Osteocyte (in vitro differentiated cells): ENCODE measurements around the gene PMS1. TPM values are rescaled to one million over a fixed set of nuclear protein-coding genes. Genes with fewer than 3 reads are reported as not detected.

Source experiments
- DNase-seq: peaks from one replicate; pipeline ENCODE4 v3.0.0; 2021; ENCODE audit warnings: mixed read lengths; ENCODE audit not compliant: unreplicated experiment; ENCODE audit errors: extremely low spot score
- H3K27ac Mint-ChIP-seq: one replicate; pipeline ENCODE4 v1.8.0; 2021; ENCODE audit warnings: mild to moderate bottlenecking, mixed read lengths; ENCODE audit not compliant: unreplicated experiment
- H3K27me3 Mint-ChIP-seq: one replicate; pipeline ENCODE4 v1.8.0; 2021; ENCODE audit warnings: mixed read lengths; ENCODE audit not compliant: unreplicated experiment
- H3K36me3 Mint-ChIP-seq: one replicate; pipeline ENCODE4 v1.8.0; 2021; ENCODE audit warnings: mixed read lengths; ENCODE audit not compliant: unreplicated experiment
- H3K4me1 Mint-ChIP-seq: one replicate; pipeline ENCODE4 v1.8.0; 2021; ENCODE audit warnings: mixed read lengths; ENCODE audit not compliant: unreplicated experiment
- H3K4me3 Mint-ChIP-seq: one replicate; pipeline ENCODE4 v1.8.0; 2021; ENCODE audit warnings: mild to moderate bottlenecking, moderate library complexity, mixed read lengths; ENCODE audit not compliant: unreplicated experiment
- H3K9me3 Mint-ChIP-seq: one replicate; pipeline ENCODE4 v1.8.0; 2021; ENCODE audit warnings: mixed read lengths; ENCODE audit not compliant: unreplicated experiment
- total RNA-seq: library from RNA; stranded (reverse); gene quantifications from 2 replicates; pipeline ENCODE4 v1.2.1, GENCODE V29; 2021
- TF ChIP-seq, protein P1 (sequence below): fragments of 200-600 bp; sonication (generic); IDR thresholded peaks from 2 replicates; pipeline ENCODE4 v1.5.0; 2021; ENCODE audit warnings: antibody characterized with exemption, mild to moderate bottlenecking, moderate library complexity

The PMS1 gene
- total RNA-seq, 1 donor from 2014 or later: 36.8 TPM

DNA sequence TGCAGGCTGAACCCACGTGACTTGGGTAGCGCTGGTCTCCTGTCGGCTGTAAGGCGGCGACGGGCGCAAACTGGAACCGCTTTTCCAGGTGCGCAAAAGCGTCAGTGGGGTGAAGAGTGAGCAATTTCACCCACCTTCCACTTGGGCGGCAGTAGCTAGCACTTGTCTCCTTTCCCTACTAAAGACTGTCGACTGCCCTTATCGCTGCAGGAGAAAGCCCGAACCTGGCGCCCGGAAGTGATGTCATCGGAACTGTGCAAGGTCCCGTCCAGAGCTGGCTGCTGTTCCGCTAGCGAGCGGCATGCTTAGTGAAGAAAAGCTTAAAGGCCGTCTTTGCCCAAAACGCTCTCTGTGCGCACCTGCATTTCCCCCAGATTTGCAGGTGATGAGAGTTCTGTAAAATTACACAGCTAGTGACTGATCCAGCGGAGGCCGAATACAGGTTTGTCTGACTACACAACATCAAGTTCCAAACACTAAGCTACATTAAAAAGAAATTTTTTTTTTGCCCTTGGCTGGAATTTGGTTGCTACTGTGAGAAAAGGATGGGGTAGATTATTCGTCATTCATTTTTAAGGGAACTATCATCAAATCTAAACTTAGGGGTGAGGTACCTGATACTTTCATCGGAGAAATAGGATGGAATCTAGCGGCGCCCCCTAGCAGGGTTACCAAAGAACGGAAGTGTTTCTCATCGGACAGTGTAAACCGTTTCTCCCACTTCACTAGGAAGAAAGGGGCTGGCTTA is 21.5 kb upstream of the PMS1 start, which contains the start of gene OSGEPL1:
TSS of gene OSGEPL1 (minus strand) at position 242 of the 748 bp plus-strand sequence. CDS start 1,152 bp downstream, outside the sequence.
- peak; percentile 92 for DNase-seq
- Mint-ChIP-seq H3K4me1 (peaks cover 15% of the 10 kb centered on the region), H3K9me3 (no peaks in the 10 kb centered on the region), H3K27ac (peak within 1 kb of the TSS; percentile 95), H3K36me3 (peaks cover 8% of the 10 kb centered on the region), H3K27me3 (no peaks in the 10 kb centered on the region), H3K4me3 (peak within 1 kb of the TSS; percentile 94)
- TF ChIP-seq, protein P1, sequence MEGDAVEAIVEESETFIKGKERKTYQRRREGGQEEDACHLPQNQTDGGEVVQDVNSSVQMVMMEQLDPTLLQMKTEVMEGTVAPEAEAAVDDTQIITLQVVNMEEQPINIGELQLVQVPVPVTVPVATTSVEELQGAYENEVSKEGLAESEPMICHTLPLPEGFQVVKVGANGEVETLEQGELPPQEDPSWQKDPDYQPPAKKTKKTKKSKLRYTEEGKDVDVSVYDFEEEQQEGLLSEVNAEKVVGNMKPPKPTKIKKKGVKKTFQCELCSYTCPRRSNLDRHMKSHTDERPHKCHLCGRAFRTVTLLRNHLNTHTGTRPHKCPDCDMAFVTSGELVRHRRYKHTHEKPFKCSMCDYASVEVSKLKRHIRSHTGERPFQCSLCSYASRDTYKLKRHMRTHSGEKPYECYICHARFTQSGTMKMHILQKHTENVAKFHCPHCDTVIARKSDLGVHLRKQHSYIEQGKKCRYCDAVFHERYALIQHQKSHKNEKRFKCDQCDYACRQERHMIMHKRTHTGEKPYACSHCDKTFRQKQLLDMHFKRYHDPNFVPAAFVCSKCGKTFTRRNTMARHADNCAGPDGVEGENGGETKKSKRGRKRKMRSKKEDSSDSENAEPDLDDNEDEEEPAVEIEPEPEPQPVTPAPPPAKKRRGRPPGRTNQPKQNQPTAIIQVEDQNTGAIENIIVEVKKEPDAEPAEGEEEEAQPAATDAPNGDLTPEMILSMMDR: peak; percentile 75

DNA sequence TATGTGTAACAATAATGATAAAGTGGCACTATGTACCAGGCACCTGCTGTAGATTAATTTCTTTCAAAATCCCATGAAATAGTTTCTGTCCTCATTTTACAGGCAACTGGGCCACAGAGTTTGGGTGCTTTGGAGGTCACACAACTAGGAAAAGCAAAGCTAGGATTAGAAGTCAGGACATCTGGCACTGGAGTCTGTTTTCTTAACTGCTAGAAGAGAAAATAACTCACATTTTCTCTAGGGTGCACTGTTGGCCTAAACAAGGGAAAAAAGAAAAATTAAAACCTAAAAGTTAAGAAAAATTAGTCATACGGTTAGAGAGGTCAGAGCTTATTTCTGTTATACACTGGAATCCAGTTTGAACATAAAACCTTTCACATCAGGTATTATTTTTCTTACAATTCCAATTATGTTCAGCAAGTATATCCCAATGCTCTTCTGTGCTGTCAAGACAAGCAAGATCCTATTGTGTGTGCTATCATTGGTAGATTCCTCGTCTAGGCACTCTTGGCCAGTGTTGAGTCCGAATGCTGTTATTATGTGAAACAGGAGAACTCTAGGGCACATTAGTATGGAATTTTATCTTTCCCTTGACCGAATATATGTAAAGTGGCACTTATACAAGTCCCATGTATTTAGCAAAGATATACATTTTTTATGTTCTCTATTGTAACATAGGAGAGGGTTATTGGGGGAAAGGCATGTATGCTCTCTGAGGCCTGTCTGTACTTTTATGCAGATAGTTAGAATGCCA is 20.2 kb upstream of the PMS1 start:
- Mint-ChIP-seq H3K4me3 (no peak overlapping the region), H3K27me3 (no peaks in the 10 kb centered on the region), H3K9me3 (no peaks in the 10 kb centered on the region), H3K4me1 (peaks cover 15% of the 10 kb centered on the region), H3K27ac (no peak overlapping the region), H3K36me3 (peaks cover 15% of the 10 kb centered on the region)
- TF ChIP-seq, protein P1: no peak
- no peak for DNase-seq

DNA sequence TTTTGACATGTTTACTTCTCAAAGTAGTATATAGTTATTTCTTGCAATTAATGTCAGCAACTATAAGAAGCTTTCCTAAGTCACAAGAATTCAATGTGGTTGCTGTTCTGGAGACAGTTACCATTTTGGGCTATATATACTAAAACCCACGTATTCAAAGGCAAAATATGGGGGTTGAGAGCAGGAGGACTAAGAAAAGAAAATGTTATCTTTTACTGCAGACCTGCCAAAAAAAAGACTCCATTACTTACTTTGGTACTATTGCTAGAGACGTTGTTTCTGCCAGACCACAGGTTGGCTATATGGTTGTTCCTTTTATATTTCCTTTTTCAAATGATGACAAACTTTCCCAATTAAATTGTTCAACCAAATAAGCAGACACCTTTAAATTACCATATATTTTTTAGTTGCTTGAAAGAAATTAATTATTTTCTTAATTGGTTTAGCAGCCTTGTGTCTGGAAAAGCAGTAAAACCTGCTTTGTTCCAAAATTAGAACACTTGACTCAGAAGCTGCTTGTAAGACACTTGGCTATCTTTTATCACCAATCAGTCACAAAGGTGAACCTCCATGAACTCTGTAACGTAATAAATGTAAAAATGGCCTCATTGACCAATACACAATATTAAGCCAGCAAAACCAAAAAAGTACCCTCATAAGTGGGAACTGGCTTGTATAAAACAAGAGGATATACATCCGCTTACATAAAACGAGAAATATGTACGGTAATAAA is 13.5 kb upstream of the PMS1 start:
- TF ChIP-seq, protein P1: no peak
- H3K4me1 Mint-ChIP-seq: no peaks in the 10 kb centered on the region
- no peaks in the 10 kb centered on the region for H3K27me3 Mint-ChIP-seq
- peaks cover 47% of the 10 kb centered on the region for H3K36me3 Mint-ChIP-seq
- no peak overlapping the region for H3K4me3 Mint-ChIP-seq
- no peaks in the 10 kb centered on the region for H3K9me3 Mint-ChIP-seq
- DNase-seq: no peak
- H3K27ac Mint-ChIP-seq: no peak overlapping the region

DNA sequence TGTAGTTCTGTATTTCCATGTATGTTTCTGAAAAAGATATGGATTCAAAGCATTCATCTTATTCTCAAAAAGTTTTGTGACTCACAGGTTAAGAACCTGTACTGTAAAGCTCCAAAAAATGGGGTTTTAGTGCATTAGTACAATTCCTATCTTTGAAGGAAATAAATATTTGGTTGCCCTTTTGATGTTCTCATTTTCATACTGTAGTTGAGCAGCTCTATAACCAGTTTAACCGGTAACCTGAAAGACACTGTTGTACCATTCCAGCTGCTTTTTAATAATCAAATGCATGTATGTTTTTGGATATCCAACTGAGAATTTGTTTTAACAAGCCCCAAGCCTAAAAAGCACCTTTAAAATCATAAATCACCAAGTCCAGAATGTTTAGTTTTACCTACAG is 12.0 kb upstream of the PMS1 start:
- Mint-ChIP-seq H3K36me3 (peaks cover 49% of the 10 kb centered on the region), H3K4me3 (no peak overlapping the region), H3K27ac (no peak overlapping the region), H3K4me1 (no peaks in the 10 kb centered on the region), H3K27me3 (no peaks in the 10 kb centered on the region), H3K9me3 (no peaks in the 10 kb centered on the region)
- TF ChIP-seq, protein P1: no peak
- DNase-seq: no peak
